LNCaP clone FGC (cell line): ENCODE results near the gene TUBB2B.
"Not testable (repeated sequence)": the region's sequence is repeated elsewhere in the genome, so short reads cannot be mapped to it uniquely, and the experiment has no call there.

Source experiments
- DNase-seq: peaks from one replicate; pipeline ENCODE4 v3.0.0-alpha.2; 2011; ENCODE audit warnings: low read depth
- H3K4me3 ChIP-seq: 2 replicates; pipeline ENCODE4 v1.5.1; 2011; ENCODE audit warnings: mild to moderate bottlenecking, low read depth, low read length, control low read depth
- TF ChIP-seq, protein P1 (sequence below): IDR thresholded peaks from 2 replicates; pipeline ENCODE4 v1.5.1; 2012; ENCODE audit warnings: mild to moderate bottlenecking; ENCODE audit not compliant: control insufficient read depth, insufficient read depth; ENCODE audit errors: extremely low read depth

The TUBB2B gene

DNA sequence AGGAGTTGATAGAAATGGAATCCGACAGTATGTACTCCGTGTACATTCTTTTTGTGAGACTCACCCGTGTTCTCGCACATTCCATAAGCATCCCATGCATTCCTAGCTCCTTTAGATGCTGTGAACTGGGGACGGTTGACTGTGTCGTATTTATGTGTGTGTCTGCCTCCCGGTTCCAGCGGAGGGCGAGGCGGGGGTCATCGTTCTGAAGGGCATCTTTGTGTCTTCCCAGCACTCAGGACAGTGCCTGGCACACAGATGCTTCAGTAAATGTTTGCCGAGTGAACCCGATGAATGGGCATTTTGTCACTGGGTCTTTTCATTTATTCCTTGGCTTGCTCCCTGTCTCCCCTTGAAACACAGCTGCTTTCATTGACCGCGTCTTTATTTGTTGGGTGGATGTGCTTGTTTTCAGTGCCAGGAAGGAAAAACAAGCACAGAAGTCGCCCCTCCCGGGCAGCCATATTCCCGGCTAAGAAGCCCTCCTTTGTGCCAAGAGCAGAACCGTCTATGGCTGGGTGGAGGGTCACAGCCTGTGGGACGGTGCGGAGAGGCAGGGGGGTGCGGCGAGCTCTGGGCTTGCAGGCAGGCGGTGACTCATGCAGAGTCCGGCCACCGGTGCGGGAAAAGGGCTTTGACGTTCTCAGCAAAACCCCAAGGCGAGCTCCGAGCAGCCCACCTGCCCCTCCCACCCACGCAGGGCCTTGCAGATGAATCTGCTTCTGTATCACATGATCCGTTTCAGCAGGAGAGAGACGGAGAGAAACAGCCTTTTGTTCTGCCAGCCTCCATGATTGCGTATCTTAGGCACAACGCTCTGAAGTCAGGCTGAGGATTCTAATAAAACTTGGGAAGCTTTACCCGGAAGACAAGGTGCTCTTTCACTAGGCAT lies 20.0 kb upstream of the TUBB2B start:
- DNase-seq: no peak
- TF ChIP-seq, protein P1, sequence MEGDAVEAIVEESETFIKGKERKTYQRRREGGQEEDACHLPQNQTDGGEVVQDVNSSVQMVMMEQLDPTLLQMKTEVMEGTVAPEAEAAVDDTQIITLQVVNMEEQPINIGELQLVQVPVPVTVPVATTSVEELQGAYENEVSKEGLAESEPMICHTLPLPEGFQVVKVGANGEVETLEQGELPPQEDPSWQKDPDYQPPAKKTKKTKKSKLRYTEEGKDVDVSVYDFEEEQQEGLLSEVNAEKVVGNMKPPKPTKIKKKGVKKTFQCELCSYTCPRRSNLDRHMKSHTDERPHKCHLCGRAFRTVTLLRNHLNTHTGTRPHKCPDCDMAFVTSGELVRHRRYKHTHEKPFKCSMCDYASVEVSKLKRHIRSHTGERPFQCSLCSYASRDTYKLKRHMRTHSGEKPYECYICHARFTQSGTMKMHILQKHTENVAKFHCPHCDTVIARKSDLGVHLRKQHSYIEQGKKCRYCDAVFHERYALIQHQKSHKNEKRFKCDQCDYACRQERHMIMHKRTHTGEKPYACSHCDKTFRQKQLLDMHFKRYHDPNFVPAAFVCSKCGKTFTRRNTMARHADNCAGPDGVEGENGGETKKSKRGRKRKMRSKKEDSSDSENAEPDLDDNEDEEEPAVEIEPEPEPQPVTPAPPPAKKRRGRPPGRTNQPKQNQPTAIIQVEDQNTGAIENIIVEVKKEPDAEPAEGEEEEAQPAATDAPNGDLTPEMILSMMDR: no peak
- no peak overlapping the region for H3K4me3 ChIP-seq

DNA sequence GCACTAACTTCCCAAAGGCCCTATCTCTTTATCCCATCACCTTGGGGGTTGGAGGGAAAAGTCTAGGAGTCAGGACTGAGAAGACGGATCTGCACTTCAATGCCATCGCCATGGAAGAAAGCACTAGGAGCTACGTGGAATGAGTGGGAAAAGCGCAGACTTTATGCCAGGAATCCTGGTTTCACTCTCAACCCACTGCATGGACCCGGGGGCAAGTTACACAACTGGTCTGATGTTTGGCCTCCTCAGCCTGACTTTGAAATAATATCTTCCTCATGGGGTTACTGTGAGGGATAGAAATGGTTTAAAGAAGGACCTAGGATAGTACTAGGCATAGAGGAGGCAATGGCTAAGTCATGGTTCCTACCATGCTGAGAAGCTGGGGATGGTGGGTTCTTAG lies 17.8 kb upstream of the TUBB2B start:
- TF ChIP-seq, protein P1: no peak
- DNase-seq: no peak
- no peak overlapping the region for H3K4me3 ChIP-seq

DNA sequence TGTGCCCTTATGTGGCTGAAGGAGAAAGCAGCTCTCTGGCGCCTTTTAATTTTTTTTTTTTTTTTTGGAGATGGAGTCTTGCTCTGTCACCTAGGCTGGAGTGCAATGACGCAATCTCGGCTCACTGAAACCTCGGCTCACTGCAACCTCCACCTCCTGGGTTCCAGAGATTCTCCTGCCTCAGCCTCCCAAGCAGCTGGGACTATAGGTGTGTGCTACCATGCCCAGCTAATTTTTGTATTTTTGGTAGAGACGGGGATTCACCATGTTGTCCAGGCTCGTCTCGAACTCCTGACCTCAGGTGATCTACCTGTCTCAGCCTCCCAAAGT lies 17.3 kb upstream of the TUBB2B start:
- DNase-seq, H3K4me3 ChIP-seq: not testable (repeated sequence)

DNA sequence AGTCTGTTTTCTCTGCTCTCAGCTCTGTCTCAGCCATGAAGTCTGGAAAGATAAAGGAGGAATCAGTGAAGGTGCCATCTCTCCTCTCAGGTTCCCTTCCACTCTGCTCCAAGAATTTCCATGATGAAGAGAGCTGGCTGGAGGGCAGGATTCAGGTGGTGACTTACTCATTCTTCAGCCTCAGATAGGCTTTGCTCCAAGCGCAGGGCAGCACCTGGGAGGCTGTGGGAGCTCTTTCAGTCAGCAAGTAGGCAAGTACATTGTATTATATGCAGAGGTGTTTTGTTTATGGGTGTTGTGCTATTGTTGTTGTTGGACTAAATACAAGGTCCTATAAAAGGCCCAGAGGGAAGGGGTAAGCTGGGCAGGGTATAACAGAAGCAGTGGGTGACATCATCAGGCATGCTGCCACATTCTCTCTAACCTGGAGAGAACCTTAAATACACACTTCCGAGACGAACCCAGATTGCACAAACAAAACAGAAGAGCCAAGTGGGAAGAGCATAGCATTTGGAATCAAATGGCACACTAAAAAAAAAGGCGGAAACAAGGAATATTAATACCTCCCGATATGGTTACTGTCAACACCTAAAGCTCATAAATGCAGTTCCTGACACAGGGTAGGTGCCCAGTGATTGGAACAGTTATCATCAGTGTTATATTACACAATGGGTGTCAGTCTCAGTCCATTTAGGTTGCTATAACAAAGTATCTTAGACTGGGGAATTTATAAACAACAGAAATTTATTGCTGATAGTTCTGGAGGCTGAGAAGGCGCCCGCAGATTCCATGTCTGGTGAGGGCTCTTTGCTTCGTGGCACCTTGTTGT lies 16.8 kb upstream of the TUBB2B start:
- TF ChIP-seq, protein P1: no peak
- H3K4me3 ChIP-seq: no peak overlapping the region
- DNase-seq: peak; percentile 92

DNA sequence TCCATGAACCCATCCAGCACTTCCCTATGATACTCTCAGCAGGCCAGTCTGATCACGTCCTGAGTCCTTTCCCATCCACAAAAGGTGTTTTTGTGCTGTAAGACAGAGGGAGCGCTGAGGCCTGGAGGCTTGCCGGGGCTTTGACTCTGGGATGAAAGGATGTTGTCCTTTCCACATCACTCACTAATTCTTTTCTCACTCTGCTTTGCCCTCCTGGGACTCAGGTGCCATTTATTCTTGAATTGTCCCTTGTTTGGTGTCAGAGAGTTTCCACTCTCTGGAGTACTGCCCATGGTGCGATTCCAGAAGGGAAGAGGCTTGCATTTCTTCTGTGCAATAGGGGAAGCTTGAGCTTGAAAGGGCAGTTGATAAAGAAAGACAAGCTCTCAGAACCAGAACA lies 15.3 kb upstream of the TUBB2B start:
- TF ChIP-seq, protein P1: no peak
- no peak for DNase-seq

DNA sequence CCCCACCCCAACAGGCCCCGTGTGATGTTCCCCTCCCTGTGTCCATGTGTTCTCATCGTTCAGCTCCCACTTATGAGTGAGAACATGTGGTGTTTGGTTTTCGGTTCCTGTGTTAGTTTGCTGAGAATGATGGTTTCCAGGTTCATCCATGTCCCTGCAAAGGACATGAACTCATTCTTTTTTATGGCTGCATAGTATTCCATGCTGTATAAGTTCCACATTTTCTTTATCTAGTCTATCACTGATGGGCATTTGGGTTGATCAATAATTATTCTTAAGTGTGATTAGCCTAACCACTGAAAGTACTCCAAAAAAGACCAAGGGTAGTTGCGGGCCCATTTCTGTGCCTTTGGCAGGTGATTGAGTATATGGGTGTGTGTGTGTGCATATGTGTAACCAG lies 14.3 kb upstream of the TUBB2B start:
- not testable (repeated sequence) for H3K4me3 ChIP-seq, DNase-seq

More for the DNA sequence above, 15.3 kb upstream of the TUBB2B start:
- no peak overlapping the region for H3K4me3 ChIP-seq

DNA sequence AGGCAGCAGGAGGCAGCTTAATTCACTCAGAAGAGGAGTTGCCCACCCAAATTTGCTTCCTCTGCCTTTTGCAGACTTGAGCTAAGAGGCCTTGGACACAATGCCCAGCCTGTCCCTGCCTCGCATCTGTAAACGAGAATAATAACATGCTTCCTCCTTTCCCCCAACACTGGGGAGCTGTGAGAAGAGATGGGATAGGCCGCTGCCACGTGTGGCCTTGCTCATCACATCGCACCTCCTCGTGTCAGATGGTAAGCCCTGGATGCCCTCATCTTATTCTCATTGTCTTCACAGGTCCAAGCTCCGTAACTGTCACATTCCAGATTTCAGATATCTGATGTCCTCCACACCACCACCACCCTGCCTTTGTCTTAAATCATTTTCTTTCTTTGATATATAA lies 13.1 kb upstream of the TUBB2B start:
- TF ChIP-seq, protein P1: no peak
- DNase-seq: no peak
- H3K4me3 ChIP-seq: no peak overlapping the region
